ENCODE data around the gene TADA2A.

DNA sequence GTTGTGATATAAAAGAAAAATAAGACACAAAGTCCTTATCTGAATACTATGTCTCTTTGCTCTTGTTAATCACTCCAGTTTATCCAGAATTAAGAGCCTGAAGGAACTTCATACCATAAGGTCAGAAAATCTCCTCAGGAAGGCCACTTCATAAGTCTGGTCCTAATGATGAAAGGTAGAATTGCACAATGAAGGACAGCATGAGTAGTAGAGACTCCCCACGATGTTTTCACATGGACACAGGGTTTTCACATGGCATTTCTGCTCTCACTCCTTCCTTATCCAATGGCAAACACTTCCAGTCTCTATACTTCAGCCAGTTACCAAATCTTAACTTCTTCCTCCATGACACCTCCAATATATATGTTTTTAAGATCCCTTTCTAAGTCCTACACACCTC is 41.1 kb upstream of the TADA2A start:
- TF ChIP-seq, protein P1, sequence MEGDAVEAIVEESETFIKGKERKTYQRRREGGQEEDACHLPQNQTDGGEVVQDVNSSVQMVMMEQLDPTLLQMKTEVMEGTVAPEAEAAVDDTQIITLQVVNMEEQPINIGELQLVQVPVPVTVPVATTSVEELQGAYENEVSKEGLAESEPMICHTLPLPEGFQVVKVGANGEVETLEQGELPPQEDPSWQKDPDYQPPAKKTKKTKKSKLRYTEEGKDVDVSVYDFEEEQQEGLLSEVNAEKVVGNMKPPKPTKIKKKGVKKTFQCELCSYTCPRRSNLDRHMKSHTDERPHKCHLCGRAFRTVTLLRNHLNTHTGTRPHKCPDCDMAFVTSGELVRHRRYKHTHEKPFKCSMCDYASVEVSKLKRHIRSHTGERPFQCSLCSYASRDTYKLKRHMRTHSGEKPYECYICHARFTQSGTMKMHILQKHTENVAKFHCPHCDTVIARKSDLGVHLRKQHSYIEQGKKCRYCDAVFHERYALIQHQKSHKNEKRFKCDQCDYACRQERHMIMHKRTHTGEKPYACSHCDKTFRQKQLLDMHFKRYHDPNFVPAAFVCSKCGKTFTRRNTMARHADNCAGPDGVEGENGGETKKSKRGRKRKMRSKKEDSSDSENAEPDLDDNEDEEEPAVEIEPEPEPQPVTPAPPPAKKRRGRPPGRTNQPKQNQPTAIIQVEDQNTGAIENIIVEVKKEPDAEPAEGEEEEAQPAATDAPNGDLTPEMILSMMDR (IDR thresholded peaks at IDR 0.05): no peak
- TF ChIP-seq EP300 (IDR thresholded peaks at IDR 0.05): no peak

All from suprapubic skin (tissue), 3 donors.